WTC11 (cell line): ENCODE results near the gene APRT. TPM values are rescaled to one million over a fixed set of nuclear protein-coding genes. Genes with fewer than 3 reads are reported as not detected.

Experiments used
- ATAC-seq: fragments of 200-7000 bp; cut with Tn5 transposase; 2 replicates; pipeline ENCODE4 v1.10.0; 2021; ENCODE audit warnings: mild to moderate bottlenecking, moderate library complexity
- CTCF ChIA-PET: fragments of 300-600 bp; sonication (Branson Sonifier 250); formaldehyde crosslinking; loops from one replicate; lab custom pipeline; 2021; ENCODE audit warnings: antibody characterized with exemption; lab: Charles Lee
- POLR2A ChIA-PET: fragments of 350-600 bp; sonication (Branson Sonifier 250); formaldehyde crosslinking; loops from one replicate; lab custom pipeline; 2021; ENCODE audit warnings: antibody characterized with exemption; lab: Charles Lee
- DNase-seq: peaks from one replicate; pipeline ENCODE4 v3.0.0; 2021; ENCODE audit warnings: low spot score
- H3K27ac Mint-ChIP-seq: 2 replicates; pipeline ENCODE4 v1.8.0; 2021; ENCODE audit warnings: mixed read lengths
- H3K27me3 Mint-ChIP-seq: 2 replicates; pipeline ENCODE4 v1.8.0; 2021; ENCODE audit warnings: low read depth, mild to moderate bottlenecking, moderate library complexity, mixed read lengths
- H3K36me3 Mint-ChIP-seq: 2 replicates; pipeline ENCODE4 v1.8.0; 2021; ENCODE audit warnings: mixed read lengths
- H3K4me1 Mint-ChIP-seq: 2 replicates; pipeline ENCODE4 v1.8.0; 2022; ENCODE audit warnings: mixed read lengths
- H3K4me3 Mint-ChIP-seq: 2 replicates; pipeline ENCODE4 v1.8.0; 2021; ENCODE audit warnings: mild to moderate bottlenecking, moderate library complexity, mixed read lengths
- H3K9me3 Mint-ChIP-seq: 2 replicates; pipeline ENCODE4 v1.8.0; 2021; ENCODE audit warnings: mixed read lengths
- CREB1 ChIP-seq: sonication (generic); formaldehyde crosslinking; IDR thresholded peaks from 2 replicates; pipeline ENCODE4 v1.8.0; 2023; ENCODE audit warnings: mild to moderate bottlenecking, missing genetic modification reagents
- CTCF ChIP-seq: fragments of 200-600 bp; IDR thresholded peaks from 2 replicates; pipeline ENCODE4 v1.8.0; 2022; ENCODE audit warnings: antibody characterized with exemption
- FOXK1 ChIP-seq: sonication (generic); formaldehyde crosslinking; IDR thresholded peaks from 2 replicates; pipeline ENCODE4 v1.8.0; 2022; ENCODE audit warnings: mild to moderate bottlenecking, moderate library complexity, missing genetic modification reagents
- FOXP1 ChIP-seq: sonication (generic); formaldehyde crosslinking; IDR thresholded peaks from 2 replicates; pipeline ENCODE4 v1.8.0; 2022; ENCODE audit warnings: missing genetic modification reagents, mild to moderate bottlenecking, moderate library complexity, borderline replicate concordance
- GABPB1 ChIP-seq: sonication (generic); formaldehyde crosslinking; IDR thresholded peaks from 2 replicates; pipeline ENCODE4 v1.8.1; 2023; ENCODE audit warnings: mild to moderate bottlenecking, missing genetic modification reagents
- JAZF1 ChIP-seq: fragments of 250-450 bp; sonication (Bioruptor Pico); IDR thresholded peaks from 2 replicates; pipeline ENCODE4 v1.9.0; 2021; ENCODE audit warnings: moderate library complexity, mild to moderate bottlenecking, inconsistent platforms
- MLX ChIP-seq: sonication (generic); formaldehyde crosslinking; IDR thresholded peaks from 2 replicates; pipeline ENCODE4 v1.8.1; 2023; ENCODE audit warnings: mild to moderate bottlenecking, missing genetic modification reagents, moderate library complexity
- NFATC4 ChIP-seq: fragments of 250-450 bp; sonication (Bioruptor Pico); IDR thresholded peaks from 2 replicates; pipeline ENCODE4 v1.9.0; 2021; ENCODE audit warnings: mild to moderate bottlenecking
- NFE2L1 ChIP-seq: sonication (generic); formaldehyde crosslinking; IDR thresholded peaks from 2 replicates; pipeline ENCODE4 v1.8.1; 2023; ENCODE audit warnings: missing genetic modification reagents
- NFYB ChIP-seq: sonication (generic); formaldehyde crosslinking; conservative IDR thresholded peaks from 2 replicates; pipeline ENCODE4 v1.8.0; 2022; ENCODE audit warnings: low read depth, missing genetic modification reagents
- OVOL2 ChIP-seq: fragments of 250-450 bp; sonication (Bioruptor Pico); IDR thresholded peaks from 2 replicates; pipeline ENCODE4 v1.9.0; 2021; ENCODE audit warnings: mild to moderate bottlenecking, borderline replicate concordance
- RORB ChIP-seq: fragments of 250-450 bp; sonication (Bioruptor Pico); IDR thresholded peaks from 2 replicates; pipeline ENCODE4 v1.9.0; 2021; ENCODE audit warnings: mild to moderate bottlenecking
- SMAD4 ChIP-seq: sonication (generic); formaldehyde crosslinking; IDR thresholded peaks from 2 replicates; pipeline ENCODE4 v1.8.0; 2022; ENCODE audit warnings: mild to moderate bottlenecking, missing genetic modification reagents
- SOX15 ChIP-seq: fragments of 250-450 bp; sonication (Bioruptor Pico); IDR thresholded peaks from 2 replicates; pipeline ENCODE4 v1.9.0; 2021; ENCODE audit warnings: mild to moderate bottlenecking
- TEAD4 ChIP-seq: sonication (generic); formaldehyde crosslinking; IDR thresholded peaks from 2 replicates; pipeline ENCODE4 v1.8.0; 2022; ENCODE audit warnings: mild to moderate bottlenecking, missing genetic modification reagents
- ZBTB21 ChIP-seq: sonication (generic); formaldehyde crosslinking; IDR thresholded peaks from 2 replicates; pipeline ENCODE4 v1.8.1; 2023; ENCODE audit warnings: mild to moderate bottlenecking, missing genetic modification reagents, borderline replicate concordance
- ZNF121 ChIP-seq: sonication (generic); formaldehyde crosslinking; IDR thresholded peaks from 2 replicates; pipeline ENCODE4 v1.8.0; 2023; ENCODE audit warnings: missing genetic modification reagents
- ZNF396 ChIP-seq: fragments of 250-450 bp; sonication (Bioruptor Pico); IDR thresholded peaks from 2 replicates; pipeline ENCODE4 v1.8.0; 2021; ENCODE audit warnings: mild to moderate bottlenecking, moderate library complexity, borderline replicate concordance
- ZSCAN18 ChIP-seq: fragments of 250-450 bp; sonication (Bioruptor Pico); IDR thresholded peaks from 2 replicates; pipeline ENCODE4 v2.1.2; 2022; ENCODE audit warnings: mild to moderate bottlenecking, moderate library complexity
- total RNA-seq: library from RNA; stranded (reverse); gene quantifications from 3 replicates; pipeline ENCODE4 v1.2.3, GENCODE V29; 2021
- TF ChIP-seq, protein P1 (sequence below): fragments of 250-450 bp; sonication (Bioruptor Pico); IDR thresholded peaks from 2 replicates; pipeline ENCODE4 v1.9.0; 2021; ENCODE audit warnings: mild to moderate bottlenecking
- TF ChIP-seq, protein P2 (sequence below): sonication (generic); formaldehyde crosslinking; IDR thresholded peaks from 2 replicates; pipeline ENCODE4 v1.8.0; 2023; ENCODE audit warnings: mild to moderate bottlenecking, missing genetic modification reagents

The APRT gene
- total RNA-seq, 1 experiment from 2014 or later, result 288 TPM

GRCh38 chr16:88820385-88821025 lies 8.8 kb upstream of the APRT start (continued):
- TF ChIP-seq, protein P1, sequence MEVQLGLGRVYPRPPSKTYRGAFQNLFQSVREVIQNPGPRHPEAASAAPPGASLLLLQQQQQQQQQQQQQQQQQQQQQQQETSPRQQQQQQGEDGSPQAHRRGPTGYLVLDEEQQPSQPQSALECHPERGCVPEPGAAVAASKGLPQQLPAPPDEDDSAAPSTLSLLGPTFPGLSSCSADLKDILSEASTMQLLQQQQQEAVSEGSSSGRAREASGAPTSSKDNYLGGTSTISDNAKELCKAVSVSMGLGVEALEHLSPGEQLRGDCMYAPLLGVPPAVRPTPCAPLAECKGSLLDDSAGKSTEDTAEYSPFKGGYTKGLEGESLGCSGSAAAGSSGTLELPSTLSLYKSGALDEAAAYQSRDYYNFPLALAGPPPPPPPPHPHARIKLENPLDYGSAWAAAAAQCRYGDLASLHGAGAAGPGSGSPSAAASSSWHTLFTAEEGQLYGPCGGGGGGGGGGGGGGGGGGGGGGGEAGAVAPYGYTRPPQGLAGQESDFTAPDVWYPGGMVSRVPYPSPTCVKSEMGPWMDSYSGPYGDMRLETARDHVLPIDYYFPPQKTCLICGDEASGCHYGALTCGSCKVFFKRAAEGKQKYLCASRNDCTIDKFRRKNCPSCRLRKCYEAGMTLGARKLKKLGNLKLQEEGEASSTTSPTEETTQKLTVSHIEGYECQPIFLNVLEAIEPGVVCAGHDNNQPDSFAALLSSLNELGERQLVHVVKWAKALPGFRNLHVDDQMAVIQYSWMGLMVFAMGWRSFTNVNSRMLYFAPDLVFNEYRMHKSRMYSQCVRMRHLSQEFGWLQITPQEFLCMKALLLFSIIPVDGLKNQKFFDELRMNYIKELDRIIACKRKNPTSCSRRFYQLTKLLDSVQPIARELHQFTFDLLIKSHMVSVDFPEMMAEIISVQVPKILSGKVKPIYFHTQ (CRISPR knock-in tag), result no peak
- TF ChIP-seq CTCF, result no peak
- TF ChIP-seq, protein P2, sequence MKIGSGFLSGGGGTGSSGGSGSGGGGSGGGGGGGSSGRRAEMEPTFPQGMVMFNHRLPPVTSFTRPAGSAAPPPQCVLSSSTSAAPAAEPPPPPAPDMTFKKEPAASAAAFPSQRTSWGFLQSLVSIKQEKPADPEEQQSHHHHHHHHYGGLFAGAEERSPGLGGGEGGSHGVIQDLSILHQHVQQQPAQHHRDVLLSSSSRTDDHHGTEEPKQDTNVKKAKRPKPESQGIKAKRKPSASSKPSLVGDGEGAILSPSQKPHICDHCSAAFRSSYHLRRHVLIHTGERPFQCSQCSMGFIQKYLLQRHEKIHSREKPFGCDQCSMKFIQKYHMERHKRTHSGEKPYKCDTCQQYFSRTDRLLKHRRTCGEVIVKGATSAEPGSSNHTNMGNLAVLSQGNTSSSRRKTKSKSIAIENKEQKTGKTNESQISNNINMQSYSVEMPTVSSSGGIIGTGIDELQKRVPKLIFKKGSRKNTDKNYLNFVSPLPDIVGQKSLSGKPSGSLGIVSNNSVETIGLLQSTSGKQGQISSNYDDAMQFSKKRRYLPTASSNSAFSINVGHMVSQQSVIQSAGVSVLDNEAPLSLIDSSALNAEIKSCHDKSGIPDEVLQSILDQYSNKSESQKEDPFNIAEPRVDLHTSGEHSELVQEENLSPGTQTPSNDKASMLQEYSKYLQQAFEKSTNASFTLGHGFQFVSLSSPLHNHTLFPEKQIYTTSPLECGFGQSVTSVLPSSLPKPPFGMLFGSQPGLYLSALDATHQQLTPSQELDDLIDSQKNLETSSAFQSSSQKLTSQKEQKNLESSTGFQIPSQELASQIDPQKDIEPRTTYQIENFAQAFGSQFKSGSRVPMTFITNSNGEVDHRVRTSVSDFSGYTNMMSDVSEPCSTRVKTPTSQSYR (CRISPR knock-in tag), result no peak
- TF ChIP-seq OVOL2, result no peak
- TF ChIP-seq MLX (CRISPR knock-in tag), result no peak
- no peak for TF ChIP-seq NFYB
- no peak for TF ChIP-seq FOXK1

- peak overlapping the region; percentile 33; the same call in 1 of the 2 replicates for H3K27ac Mint-ChIP-seq
- ChIA-PET POLR2A (no interaction called here), CTCF (interaction anchor here (0.6 to 5.5 kb wide), 5 partner anchors 62 to 758 kb away, joined by 3 to 32 read pairs (median 4); no protein-coding TSS in a partner anchor)
- no peaks in the 10 kb centered on the region for H3K36me3 Mint-ChIP-seq
- H3K9me3 Mint-ChIP-seq, result no peaks in the 10 kb centered on the region
- no peak overlapping the region for H3K4me3 Mint-ChIP-seq
- ATAC-seq (no peak; the same call in 1 of the 2 replicates), DNase-seq (no peak)
- no peaks in the 10 kb centered on the region for H3K27me3 Mint-ChIP-seq
- no peaks in the 10 kb centered on the region; the same call in 1 of the 2 replicates for H3K4me1 Mint-ChIP-seq
- TF ChIP-seq ZNF396 (CRISPR knock-in tag) (no peak), TEAD4 (no peak), ZSCAN18 (no peak), NFATC4 (no peak), RORB (CRISPR knock-in tag) (no peak), ZBTB21 (no peak)
Measured at GRCh38 chr16:88819126-88819525, 7.4 kb upstream of the APRT start.

- H3K27me3 Mint-ChIP-seq, result no peaks in the 10 kb centered on the region
- POLR2A ChIA-PET, result no interaction called here
- no peak for TF ChIP-seq CREB1 (CRISPR knock-in tag)
- TF ChIP-seq JAZF1 (CRISPR knock-in tag), result no peak
- TF ChIP-seq SOX15 (CRISPR knock-in tag), result no peak
- TF ChIP-seq FOXP1 (CRISPR knock-in tag), result no peak
- no peak for TF ChIP-seq SMAD4 (CRISPR knock-in tag)
- TF ChIP-seq GABPB1, result no peak
- TF ChIP-seq ZNF396 (CRISPR knock-in tag), result no peak
- TF ChIP-seq, protein P1 (CRISPR knock-in tag), result no peak
- no peak for TF ChIP-seq ZNF121 (CRISPR knock-in tag)
- no peak for TF ChIP-seq ZBTB21
- TF ChIP-seq NFE2L1 (CRISPR knock-in tag), result no peak
Measured at GRCh38 chr16:88818575-88818874, 6.8 kb upstream of the APRT start.

More at GRCh38 chr16:88818575-88818874, 6.8 kb upstream of the APRT start:
- CTCF ChIA-PET, result interaction anchor here (0.9 to 5.5 kb wide), 4 partner anchors 63 to 349 kb away, joined by 3 to 32 read pairs (median 4); no protein-coding TSS in a partner anchor
- DNase-seq, result no peak
- no peaks in the 10 kb centered on the region for H3K9me3 Mint-ChIP-seq
- H3K4me1 Mint-ChIP-seq, result peaks cover 4% of the 10 kb centered on the region
- ATAC-seq, result no peak
- H3K36me3 Mint-ChIP-seq, result no peaks in the 10 kb centered on the region
- H3K27ac Mint-ChIP-seq, result peak overlapping the region; percentile 10; the same call in 1 of the 2 replicates
- no peak overlapping the region for H3K4me3 Mint-ChIP-seq
